GM23248 (cell line): ENCODE data around the gene VWF.

Source experiments
- EZH2 ChIP-seq: fragments of 200-600 bp; sonication (generic); IDR thresholded peaks from 2 replicates; pipeline ENCODE4 v1.6.1; 2018; ENCODE audit warnings: antibody characterized with exemption, mild to moderate bottlenecking; ENCODE audit not compliant: insufficient read depth, poor library complexity, severe bottlenecking
- EZH2phosphoT487 ChIP-seq: fragments of 200-600 bp; sonication (generic); IDR thresholded peaks from 2 replicates; pipeline ENCODE4 v1.6.1; 2018; ENCODE audit warnings: antibody characterized with exemption, moderate library complexity, mild to moderate bottlenecking, low read depth; ENCODE audit not compliant: insufficient read depth

- no peak for TF ChIP-seq EZH2
- no peak for TF ChIP-seq EZH2phosphoT487
These were observed 14.5 kb downstream of the VWF start for GRCh38 chr12:6110006-6110405.
